Transverse colon (tissue), 4 donors: ENCODE measurements around the gene ZGRF1. TPM values are rescaled to one million over a fixed set of nuclear protein-coding genes. Genes with fewer than 3 reads are reported as not detected.
"Not testable (repeated sequence)": the region's sequence is repeated elsewhere in the genome, so short reads cannot be mapped to it uniquely, and the experiment has no call there.

Experiments used
- DNase-seq: peaks from one replicate; pipeline ENCODE4 v3.0.0-alpha.2; 2019
- H3K27ac ChIP-seq, 4 donors: fragments of 200-600 bp; sonication (generic); 2 replicates each; pipeline ENCODE4 v1.5.1; 2016 to 2018; ENCODE audit warnings: inconsistent platforms in 4 of 4
- H3K27me3 ChIP-seq: fragments of 200-600 bp; sonication (generic); 2 replicates; pipeline ENCODE4 v1.5.1; 2017; ENCODE audit warnings: inconsistent platforms
- H3K36me3 ChIP-seq, 4 donors: fragments of 200-600 bp; sonication (generic); 2 replicates each; pipeline ENCODE4 v1.5.1; 2017 to 2019; ENCODE audit warnings: inconsistent platforms in 4 of 4
- H3K4me1 ChIP-seq, 4 donors: fragments of 200-600 bp; sonication (generic); 2 replicates each; pipeline ENCODE4 v1.5.1; 2017 to 2020; ENCODE audit warnings: inconsistent platforms in 4 of 4
- H3K4me3 ChIP-seq, 4 donors: fragments of 200-600 bp; sonication (generic); 1 replicate in 1 of 4; 2 replicates in 3 of 4; pipeline versions ENCODE4 v1.5.1 to v1.6.1; 2017 to 2019; ENCODE audit warnings: inconsistent platforms in 4 of 4
- H3K9me3 ChIP-seq, 2 donors: fragments of 200-600 bp; sonication (generic); 2 replicates each; pipeline ENCODE4 v1.5.1; 2017 to 2019; ENCODE audit warnings: inconsistent platforms in 2 of 2
- EP300 ChIP-seq: sonication (generic); formaldehyde crosslinking; IDR thresholded peaks from one replicate; pipeline ENCODE4 v1.6.1; 2017; ENCODE audit warnings: antibody characterized with exemption, low read depth
- POLR2A ChIP-seq: fragments of 450-650 bp; IDR thresholded peaks from one replicate; pipeline ENCODE4 v1.6.1; 2016; ENCODE audit warnings: antibody characterized with exemption, mild to moderate bottlenecking, moderate library complexity
- POLR2AphosphoS5 ChIP-seq, 3 donors: sonication (generic); formaldehyde crosslinking; IDR thresholded peaks; one replicate each; pipeline ENCODE4 v1.6.1; 2016; ENCODE audit warnings: antibody characterized with exemption in 3 of 3
- WGBS, 2 donors: methylation state at CpG; one replicate each; pipeline ENCODE4 v1.1.5; 2018; ENCODE audit warnings: low coverage in 1 of 2; 5-methylcytosine and 5-hydroxymethylcytosine counted together
- in situ Hi-C, 4 donors: fragments of 200-750 bp; cut with MboI; loops; one replicate each; pipeline versions ENCODE4 v1.15.0 to v1.15.1; 2017; ENCODE audit warnings: low sequenced_read_pairs in 3 of 4, low pct_ligation_motif_present in 1 of 4, low pct_unique_long_range_greater_than_20kb in 1 of 4
- intact Hi-C: fragments of 100-400 bp; cut with DNase I; formaldehyde crosslinking; loops from one replicate; pipeline ENCODE4 v1.15.1; 2023; ENCODE audit warnings: low total_unique reads
- small RNA-seq, 4 donors: library from RNA; depleted of rRNA; stranded (forward); fragments of <200 nt; gene quantifications; one replicate each; pipeline ENCODE3, GENCODE V24; 2016
- total RNA-seq, 4 donors: library from RNA; depleted of rRNA; stranded (reverse); fragments of >200 nt; gene quantifications; one replicate each; pipeline ENCODE4 v1.1.0, GENCODE V29; 2016
- TF ChIP-seq, protein P1 (sequence below), 5 experiments: fragments of 200-600 bp in 3 of 5; fragments of 450-650 bp in 2 of 5; sonication (generic) in 3 of 5; IDR thresholded peaks; 1 replicate in 2 of 5; 2 replicates in 3 of 5; pipeline ENCODE4 v1.5.1; 2016 to 2017; ENCODE audit warnings: antibody characterized with exemption in 5 of 5, inconsistent platforms in 3 of 5, mild to moderate bottlenecking in 2 of 5, moderate library complexity in 1 of 5

The ZGRF1 gene
- total RNA-seq, 4 donors from 2014 or later, result 0.75 to 7.3 (median 3.7) TPM

DNA sequence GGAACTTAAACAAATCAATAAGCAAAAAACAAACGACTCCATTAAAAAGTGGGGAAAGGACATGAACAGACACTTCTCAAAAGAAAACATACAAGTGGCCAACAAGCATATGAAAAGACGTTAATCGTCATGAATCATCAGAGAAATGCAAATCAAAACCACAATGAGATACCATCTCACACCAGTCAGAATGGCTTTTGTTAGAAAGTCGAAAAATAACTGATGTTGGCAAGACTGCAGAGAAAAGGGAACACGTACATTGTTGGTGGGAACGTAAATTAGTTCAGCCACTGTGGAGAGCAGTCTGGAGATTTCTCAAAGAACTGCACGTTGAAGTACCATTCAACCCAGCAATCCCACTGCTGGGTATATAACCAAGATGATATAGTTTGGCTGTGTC, 144.4 kb downstream of the ZGRF1 start:
- in situ Hi-C loops, result no loop called here
- 73 to 82% methylated on average over 6 to 7 of the region's 7 CpGs for WGBS, 2 donors
- TF ChIP-seq POLR2A (no peak), POLR2AphosphoS5 (IDR thresholded peaks at IDR 0.05) (no peak), EP300 (no peak)
- TF ChIP-seq, protein P1, sequence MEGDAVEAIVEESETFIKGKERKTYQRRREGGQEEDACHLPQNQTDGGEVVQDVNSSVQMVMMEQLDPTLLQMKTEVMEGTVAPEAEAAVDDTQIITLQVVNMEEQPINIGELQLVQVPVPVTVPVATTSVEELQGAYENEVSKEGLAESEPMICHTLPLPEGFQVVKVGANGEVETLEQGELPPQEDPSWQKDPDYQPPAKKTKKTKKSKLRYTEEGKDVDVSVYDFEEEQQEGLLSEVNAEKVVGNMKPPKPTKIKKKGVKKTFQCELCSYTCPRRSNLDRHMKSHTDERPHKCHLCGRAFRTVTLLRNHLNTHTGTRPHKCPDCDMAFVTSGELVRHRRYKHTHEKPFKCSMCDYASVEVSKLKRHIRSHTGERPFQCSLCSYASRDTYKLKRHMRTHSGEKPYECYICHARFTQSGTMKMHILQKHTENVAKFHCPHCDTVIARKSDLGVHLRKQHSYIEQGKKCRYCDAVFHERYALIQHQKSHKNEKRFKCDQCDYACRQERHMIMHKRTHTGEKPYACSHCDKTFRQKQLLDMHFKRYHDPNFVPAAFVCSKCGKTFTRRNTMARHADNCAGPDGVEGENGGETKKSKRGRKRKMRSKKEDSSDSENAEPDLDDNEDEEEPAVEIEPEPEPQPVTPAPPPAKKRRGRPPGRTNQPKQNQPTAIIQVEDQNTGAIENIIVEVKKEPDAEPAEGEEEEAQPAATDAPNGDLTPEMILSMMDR (IDR thresholded peaks at IDR 0.05), result no peak

GRCh38 chr4:112490808-112491207, 145.9 kb downstream of the ZGRF1 start:
- 77 to 78% methylated on average over 2 to 3 of the region's 3 CpGs for WGBS, 2 donors
- H3K36me3 ChIP-seq, H3K4me3 ChIP-seq, DNase-seq, in situ Hi-C loops, intact Hi-C loops, H3K27me3 ChIP-seq, H3K27ac ChIP-seq, H3K4me1 ChIP-seq, H3K9me3 ChIP-seq: not testable (repeated sequence)

More for the DNA sequence above, 144.4 kb downstream of the ZGRF1 start:
- no peak overlapping the region for H3K4me3 ChIP-seq
- intact Hi-C loops, result no loop called here
- no peak for DNase-seq
- no peaks in the 10 kb centered on the region for H3K36me3 ChIP-seq
- no peaks in the 10 kb centered on the region for H3K27me3 ChIP-seq
- no peak overlapping the region for H3K27ac ChIP-seq
- no peaks in the 10 kb centered on the region for H3K4me1 ChIP-seq
- H3K9me3 ChIP-seq, result peaks cover 0 to 4% of the 10 kb centered on the region in 2 donors

Small RNAs within 50 kb of the gene (small RNA-seq; reads per million reads assigned to genes)
- gene MIR302A, result 0 reads per million in 4 donors
- gene MIR302C, result 0 reads per million in 4 donors
- gene MIR302D, result 0 reads per million in 4 donors
- gene MIR367, result 0 reads per million in 4 donors

Other genes starting within 250 kb of the ZGRF1 start
- not detected for gene NEUROG2, start 120.7 kb downstream of the ZGRF1 start, total RNA-seq
- gene LARP7, start 234 bp upstream of the ZGRF1 start, total RNA-seq, result 10 to 100 TPM; 33.3 to 75.4 (median 47.6) TPM